HUES48 (cell line): ENCODE measurements around the gene AGTPBP1.

Experiments
- H3K27ac ChIP-seq: one replicate; pipeline ENCODE4 v1.7.0; 2013; ENCODE audit warnings: low read depth, low read length, inconsistent platforms
- H3K27me3 ChIP-seq: 2 replicates; pipeline ENCODE4 v1.6.1; 2013; ENCODE audit warnings: mild to moderate bottlenecking, low read length; ENCODE audit not compliant: control insufficient read depth, insufficient read depth
- H3K36me3 ChIP-seq: 2 replicates; pipeline ENCODE4 v1.6.1; 2013; ENCODE audit warnings: low read length; ENCODE audit not compliant: control insufficient read depth, insufficient read depth
- H3K4me1 ChIP-seq: 2 replicates; pipeline ENCODE4 v1.6.1; 2013; ENCODE audit warnings: mild to moderate bottlenecking, low read length; ENCODE audit not compliant: control insufficient read depth, insufficient read depth
- H3K4me3 ChIP-seq: 2 replicates; pipeline ENCODE4 v1.5.1; 2013; ENCODE audit warnings: mild to moderate bottlenecking, low read depth, low read length
- H3K9ac ChIP-seq: 2 replicates; pipeline ENCODE4 v1.6.1; 2013; ENCODE audit warnings: mild to moderate bottlenecking, low read depth, low read length, moderate library complexity
- H3K9me3 ChIP-seq: 2 replicates; pipeline ENCODE4 v1.6.1; 2013; ENCODE audit warnings: low read length; ENCODE audit not compliant: control insufficient read depth, insufficient read depth

Gene AGTPBP1

GRCh38 chr9:85676790-85677189, 65.0 kb downstream of the AGTPBP1 start:
- peaks cover 32% of the 10 kb centered on the region for H3K36me3 ChIP-seq
- H3K27me3 ChIP-seq: no peaks in the 10 kb centered on the region
- H3K9ac ChIP-seq: no peak overlapping the region

GRCh38 chr9:85667374-85667773, 74.4 kb downstream of the AGTPBP1 start:
- H3K4me3 ChIP-seq: no peak overlapping the region
- no peaks in the 10 kb centered on the region for H3K9me3 ChIP-seq
- H3K4me1 ChIP-seq: no peaks in the 10 kb centered on the region

More at GRCh38 chr9:85676790-85677189, 65.0 kb downstream of the AGTPBP1 start:
- H3K4me1 ChIP-seq: no peaks in the 10 kb centered on the region
- no peak overlapping the region for H3K4me3 ChIP-seq
- H3K9me3 ChIP-seq: no peaks in the 10 kb centered on the region
- H3K27ac ChIP-seq: no peak overlapping the region

GRCh38 chr9:85666086-85666485, 75.7 kb downstream of the AGTPBP1 start:
- no peak overlapping the region for H3K27ac ChIP-seq
- no peaks in the 10 kb centered on the region for H3K27me3 ChIP-seq
- no peaks in the 10 kb centered on the region; the same call in 1 of the 2 replicates for H3K4me1 ChIP-seq
- H3K9me3 ChIP-seq: no peaks in the 10 kb centered on the region
- H3K9ac ChIP-seq: no peak overlapping the region
- peaks cover 25% of the 10 kb centered on the region for H3K36me3 ChIP-seq
- H3K4me3 ChIP-seq: no peak overlapping the region

More at GRCh38 chr9:85667374-85667773, 74.4 kb downstream of the AGTPBP1 start:
- no peak overlapping the region for H3K9ac ChIP-seq
- H3K27ac ChIP-seq: no peak overlapping the region
- no peaks in the 10 kb centered on the region for H3K27me3 ChIP-seq
- peaks cover 37% of the 10 kb centered on the region for H3K36me3 ChIP-seq

GRCh38 chr9:85662573-85662972, 79.2 kb downstream of the AGTPBP1 start:
- Histone ChIP-seq H3K27ac (no peak overlapping the region), H3K36me3 (peaks cover 4% of the 10 kb centered on the region; the same call in 1 of the 2 replicates), H3K9me3 (no peaks in the 10 kb centered on the region), H3K4me3 (no peak overlapping the region), H3K9ac (no peak overlapping the region), H3K27me3 (no peaks in the 10 kb centered on the region), H3K4me1 (no peaks in the 10 kb centered on the region; the same call in 1 of the 2 replicates)

GRCh38 chr9:85658716-85659115, 83.0 kb downstream of the AGTPBP1 start:
- no peaks in the 10 kb centered on the region for H3K27me3 ChIP-seq
- H3K9me3 ChIP-seq: no peaks in the 10 kb centered on the region
- no peaks in the 10 kb centered on the region; the same call in 1 of the 2 replicates for H3K4me1 ChIP-seq
- H3K4me3 ChIP-seq: no peak overlapping the region
- no peak overlapping the region for H3K27ac ChIP-seq
- H3K36me3 ChIP-seq: peaks cover 21% of the 10 kb centered on the region
- no peak overlapping the region for H3K9ac ChIP-seq

GRCh38 chr9:85653153-85653552, 88.6 kb downstream of the AGTPBP1 start:
- Histone ChIP-seq H3K27me3 (no peaks in the 10 kb centered on the region), H3K27ac (no peak overlapping the region), H3K4me3 (no peak overlapping the region), H3K9ac (no peak overlapping the region), H3K36me3 (peaks cover 29% of the 10 kb centered on the region), H3K4me1 (no peaks in the 10 kb centered on the region), H3K9me3 (no peaks in the 10 kb centered on the region)

GRCh38 chr9:85647571-85647970, 94.2 kb downstream of the AGTPBP1 start:
- no peak overlapping the region for H3K4me3 ChIP-seq
- no peaks in the 10 kb centered on the region for H3K9me3 ChIP-seq
- H3K36me3 ChIP-seq: peaks cover 21% of the 10 kb centered on the region
- H3K4me1 ChIP-seq: no peaks in the 10 kb centered on the region
- no peak overlapping the region for H3K9ac ChIP-seq
- no peaks in the 10 kb centered on the region for H3K27me3 ChIP-seq
- no peak overlapping the region for H3K27ac ChIP-seq

- no peaks in the 10 kb centered on the region for H3K4me1 ChIP-seq
- H3K4me3 ChIP-seq: no peak overlapping the region
- no peak overlapping the region for H3K27ac ChIP-seq
- H3K9me3 ChIP-seq: no peaks in the 10 kb centered on the region
- no peaks in the 10 kb centered on the region for H3K27me3 ChIP-seq
- peaks cover 24% of the 10 kb centered on the region for H3K36me3 ChIP-seq
- H3K9ac ChIP-seq: no peak overlapping the region
These were observed 95.7 kb downstream of the AGTPBP1 start for GRCh38 chr9:85645909-85646627.

- H3K4me3 ChIP-seq: no peak overlapping the region
- no peaks in the 10 kb centered on the region for H3K4me1 ChIP-seq
- H3K9ac ChIP-seq: no peak overlapping the region
- no peaks in the 10 kb centered on the region for H3K27me3 ChIP-seq
- H3K36me3 ChIP-seq: peaks cover 27% of the 10 kb centered on the region
- no peak overlapping the region for H3K27ac ChIP-seq
- H3K9me3 ChIP-seq: no peaks in the 10 kb centered on the region
These were observed 101.3 kb downstream of the AGTPBP1 start for GRCh38 chr9:85640425-85640824.

- Histone ChIP-seq H3K9me3 (no peaks in the 10 kb centered on the region), H3K4me3 (no peak overlapping the region), H3K27ac (no peak overlapping the region), H3K9ac (no peak overlapping the region), H3K4me1 (no peaks in the 10 kb centered on the region), H3K36me3 (peaks cover 22% of the 10 kb centered on the region), H3K27me3 (no peaks in the 10 kb centered on the region)
These were observed 102.0 kb downstream of the AGTPBP1 start for GRCh38 chr9:85639675-85640186.

GRCh38 chr9:85631809-85632208, 109.9 kb downstream of the AGTPBP1 start:
- H3K9me3 ChIP-seq: no peaks in the 10 kb centered on the region
- H3K27me3 ChIP-seq: no peaks in the 10 kb centered on the region
- H3K4me1 ChIP-seq: no peaks in the 10 kb centered on the region
- no peak overlapping the region for H3K9ac ChIP-seq
- H3K4me3 ChIP-seq: no peak overlapping the region
- H3K27ac ChIP-seq: no peak overlapping the region
- H3K36me3 ChIP-seq: peaks cover 19% of the 10 kb centered on the region
